NCI-H510A treated with DMSO at 0.1 percent for 48 hours (cell line): Measurements from ENCODE around the gene DLG2.

Experiments used
- DNase-seq: peaks from one replicate; lab custom pipeline; 2025; lab: John Stamatoyannopoulos, UW

The DLG2 gene

DNA sequence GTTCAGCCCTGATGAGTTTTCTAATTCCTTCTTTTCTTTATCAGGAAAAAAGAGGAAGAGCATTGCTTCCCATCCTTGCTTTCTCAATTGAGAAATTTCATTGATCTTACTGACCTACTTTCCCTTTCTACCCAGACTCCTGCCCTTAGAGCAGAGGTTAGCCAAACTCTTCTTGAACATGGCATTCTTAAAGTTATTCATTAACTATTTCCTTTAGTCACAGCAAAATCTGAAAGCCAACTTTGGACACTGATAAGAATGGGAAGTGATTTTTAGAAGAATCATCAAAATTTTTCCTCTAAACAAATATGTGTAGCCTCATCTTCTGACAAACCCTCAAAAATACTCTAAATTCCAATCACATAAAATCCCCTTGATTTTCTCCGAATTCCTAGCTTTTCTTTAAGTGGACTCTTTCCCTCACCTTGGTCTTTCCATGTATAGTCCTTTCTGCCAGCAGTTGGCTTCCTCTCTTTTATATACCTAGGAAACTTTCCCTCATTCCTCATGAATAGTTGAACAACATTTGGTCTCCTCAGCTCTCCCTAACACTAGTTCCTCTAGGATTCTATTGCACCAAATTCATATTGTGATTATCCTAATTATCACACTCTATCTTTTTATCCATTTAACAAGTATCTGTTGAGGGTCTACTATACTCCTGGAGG is 1774.2 kb downstream of the DLG2 start:
- no peak for DNase-seq

DNA sequence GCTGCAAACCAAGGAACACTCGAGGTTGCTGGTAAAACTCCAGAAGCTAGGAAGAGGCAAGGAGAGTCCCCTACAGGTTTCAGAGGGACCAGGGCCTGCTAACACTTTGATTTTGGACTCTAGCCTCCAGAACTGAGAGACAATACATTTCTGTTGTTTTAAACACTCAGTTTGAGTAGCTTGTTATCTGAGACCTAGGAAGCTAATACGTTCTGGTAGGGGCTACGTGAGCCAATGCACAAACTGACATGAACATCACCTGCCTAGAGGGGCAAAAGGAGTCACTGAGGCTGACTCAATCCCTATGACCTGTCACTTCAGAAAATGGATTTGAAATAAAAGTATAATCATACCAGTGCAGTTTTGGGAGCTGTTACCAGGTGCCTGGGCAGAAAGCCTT is 1775.1 kb downstream of the DLG2 start:
- DNase-seq: no peak

DNA sequence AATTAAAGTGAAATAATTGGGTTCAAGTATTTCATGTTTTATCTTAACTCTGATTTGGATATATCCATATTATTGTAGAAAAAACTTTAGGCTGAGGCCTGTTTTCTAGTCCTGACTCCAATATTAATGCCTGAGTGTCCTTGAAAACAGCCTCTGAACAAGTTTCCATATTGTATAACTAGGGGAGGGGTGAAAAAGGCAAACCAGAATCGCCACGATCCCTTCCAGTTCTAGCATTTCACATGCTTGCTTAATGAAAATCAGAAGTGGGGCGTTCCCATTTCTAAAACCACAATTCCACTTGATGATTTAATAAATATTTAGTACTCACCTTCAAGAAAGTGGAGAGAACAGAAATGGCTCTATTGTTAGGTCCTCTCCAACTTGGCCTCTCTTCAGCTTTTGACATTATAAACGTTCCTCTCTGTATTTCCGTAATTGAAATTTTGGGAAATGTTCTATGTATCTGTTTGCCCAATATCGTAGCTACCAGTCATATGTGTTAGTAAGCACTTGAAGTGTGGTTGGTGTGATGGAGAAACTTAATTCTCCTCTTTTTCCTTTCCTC is 1779.6 kb downstream of the DLG2 start:
- DNase-seq: no peak

DNA sequence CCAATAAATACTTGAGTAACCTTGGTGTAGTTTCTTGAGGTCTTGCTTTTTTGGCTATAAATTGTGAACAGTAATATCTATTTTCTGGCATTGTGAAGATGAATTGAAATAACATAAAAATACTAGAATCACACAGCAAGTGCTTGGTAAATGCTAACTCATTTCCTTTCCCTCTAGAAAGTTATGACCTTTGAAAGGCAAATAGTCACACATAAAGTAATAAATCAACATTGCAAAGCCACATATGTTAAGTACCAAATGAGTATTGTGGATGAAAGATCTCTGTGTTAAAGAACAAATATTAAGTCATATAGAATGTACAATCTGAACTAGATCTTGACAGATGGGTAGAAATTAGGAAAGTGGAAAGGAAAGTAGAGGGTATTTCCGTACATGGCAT is 1781.3 kb downstream of the DLG2 start:
- DNase-seq: no peak

DNA sequence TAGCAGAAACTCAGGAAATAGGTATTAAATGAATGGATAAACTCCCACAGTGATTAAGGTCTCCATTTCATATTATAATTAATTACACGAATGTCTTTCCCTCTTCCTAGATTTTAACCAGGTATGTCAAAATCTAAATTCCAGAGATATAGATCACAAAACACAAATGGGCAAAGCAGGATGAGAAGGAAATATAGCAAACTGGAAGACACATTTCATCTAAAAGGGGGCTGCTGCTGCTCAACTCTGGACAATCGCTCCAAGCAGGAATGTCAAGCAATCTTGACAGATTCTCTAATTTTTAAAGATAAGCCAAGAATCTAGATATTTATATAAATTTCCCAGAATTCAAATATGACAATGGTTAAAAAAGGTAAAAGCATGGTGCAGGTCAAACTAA is 1786.8 kb downstream of the DLG2 start:
- DNase-seq: no peak

DNA sequence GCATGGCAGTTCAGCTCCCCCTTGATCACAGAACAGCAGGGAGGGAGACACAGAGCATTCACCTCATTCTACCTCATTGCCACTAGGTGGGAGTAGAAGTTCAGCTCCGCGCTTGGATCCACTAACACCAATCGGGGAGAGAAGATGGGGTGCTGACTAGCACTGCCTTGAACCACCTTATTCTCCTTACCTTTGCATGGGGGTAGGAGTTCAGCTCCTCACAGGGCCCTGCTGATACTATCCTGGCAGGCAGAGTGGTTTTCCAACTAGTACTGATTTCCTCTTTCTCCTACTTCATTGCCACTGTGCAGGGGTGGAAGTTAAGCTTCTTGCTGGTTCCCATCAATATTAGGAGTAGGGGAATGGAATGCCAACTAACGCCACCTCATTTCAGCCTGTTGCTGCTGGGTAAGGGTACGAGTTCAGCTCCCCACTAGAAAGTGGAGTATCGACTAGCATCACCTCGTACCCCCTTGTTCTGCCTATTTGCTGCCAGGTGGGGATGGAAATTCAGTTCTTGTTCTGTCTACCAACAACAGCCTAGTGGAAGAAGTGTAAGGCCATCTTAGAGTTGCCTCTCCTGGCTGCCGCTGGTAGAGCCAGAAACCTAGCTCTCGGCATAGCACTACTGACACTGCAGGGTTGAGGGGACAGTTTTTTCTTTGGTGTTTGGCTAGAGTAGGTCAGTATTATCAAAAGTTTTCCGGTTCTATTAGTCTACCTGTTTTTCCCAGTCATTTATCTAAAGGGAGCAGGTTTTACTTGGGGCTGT is 1790.1 kb downstream of the DLG2 start:
- peak; percentile 70 for DNase-seq

DNA sequence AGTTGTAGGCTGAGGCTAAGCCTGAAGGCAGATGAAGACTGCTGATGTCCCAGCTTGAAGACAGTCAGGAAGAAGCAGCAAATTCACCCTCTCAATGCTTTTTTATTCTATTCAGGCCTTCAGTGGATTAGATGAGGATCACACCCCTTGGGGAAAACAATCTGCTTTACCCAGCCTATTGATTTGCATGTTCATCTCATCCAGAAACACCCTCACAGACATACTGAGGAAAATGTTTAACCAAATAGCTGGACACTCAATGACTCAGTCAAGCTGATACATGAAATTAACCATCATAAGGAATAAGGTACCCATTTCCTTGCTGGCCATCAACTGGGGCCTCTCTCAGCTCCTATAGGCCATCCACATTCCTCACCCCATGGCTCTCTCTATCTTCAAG is 1791.1 kb downstream of the DLG2 start:
- no peak for DNase-seq

DNA sequence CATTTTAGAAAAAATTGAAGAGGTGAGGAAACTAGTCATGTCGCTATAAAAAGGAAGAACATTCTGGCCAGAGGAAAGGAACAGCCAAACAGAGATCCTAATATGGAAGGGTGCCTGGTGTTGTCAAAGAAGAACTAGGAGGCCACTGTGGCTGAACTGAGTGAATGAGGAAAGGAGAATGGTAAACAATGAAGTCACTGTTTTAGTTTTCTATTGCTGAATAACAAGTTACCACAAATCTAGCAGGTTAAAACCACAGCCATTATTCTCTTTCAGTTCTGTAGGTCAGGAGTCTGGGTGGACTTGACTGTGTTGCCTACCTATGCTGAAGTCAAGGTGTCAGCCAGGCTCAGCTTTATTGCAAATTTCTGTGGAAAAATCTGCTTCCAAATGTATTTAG is 1791.7 kb downstream of the DLG2 start:
- DNase-seq: no peak

DNA sequence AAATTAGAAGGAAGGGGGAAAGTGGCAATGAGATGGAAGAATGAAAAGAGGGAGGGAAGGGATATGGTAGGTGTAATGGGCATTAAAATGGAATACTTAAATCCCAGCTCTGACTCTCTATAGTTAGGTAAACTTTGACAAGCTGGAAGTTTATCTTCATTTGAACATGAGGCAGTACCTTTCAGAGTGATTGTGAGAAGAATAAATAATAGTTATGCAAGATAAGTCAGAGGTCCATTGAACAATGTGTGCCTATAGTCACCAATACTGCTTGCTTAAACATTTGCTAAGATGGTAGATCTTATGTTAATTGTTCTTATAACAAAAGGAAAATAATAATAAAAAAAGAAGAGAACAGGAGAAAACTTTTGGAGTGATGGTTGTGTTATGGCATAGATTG is 1795.2 kb downstream of the DLG2 start:
- DNase-seq: no peak

DNA sequence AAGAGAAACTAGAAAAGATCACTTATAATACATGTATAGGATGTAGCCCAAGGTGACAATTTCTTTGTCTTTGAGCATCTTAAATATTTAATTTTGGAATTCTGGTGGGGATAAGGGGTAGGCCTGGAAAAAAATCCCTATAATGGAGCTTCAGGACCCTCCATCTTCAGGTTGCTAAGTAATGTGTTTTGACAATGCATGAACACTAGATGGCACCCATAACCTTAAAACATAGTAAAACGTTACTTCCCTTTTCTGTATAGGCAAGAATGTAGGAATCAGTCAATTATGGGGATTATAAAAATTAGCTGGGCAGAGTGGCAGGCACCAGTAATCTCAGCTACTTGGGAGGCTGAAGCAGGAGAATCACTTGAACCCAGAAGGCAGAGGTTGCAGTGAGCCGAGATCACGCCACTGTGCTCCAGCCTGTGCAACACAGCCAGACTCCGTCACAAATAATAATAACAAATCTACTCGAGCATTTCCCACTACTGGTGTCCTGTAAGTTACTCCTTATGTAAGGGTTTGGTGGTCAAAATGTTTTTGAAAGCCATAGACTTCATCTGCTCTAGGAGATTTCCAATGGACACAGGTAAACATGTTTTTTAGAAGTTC is 1799.1 kb downstream of the DLG2 start:
- peak; percentile 18 for DNase-seq

DNA sequence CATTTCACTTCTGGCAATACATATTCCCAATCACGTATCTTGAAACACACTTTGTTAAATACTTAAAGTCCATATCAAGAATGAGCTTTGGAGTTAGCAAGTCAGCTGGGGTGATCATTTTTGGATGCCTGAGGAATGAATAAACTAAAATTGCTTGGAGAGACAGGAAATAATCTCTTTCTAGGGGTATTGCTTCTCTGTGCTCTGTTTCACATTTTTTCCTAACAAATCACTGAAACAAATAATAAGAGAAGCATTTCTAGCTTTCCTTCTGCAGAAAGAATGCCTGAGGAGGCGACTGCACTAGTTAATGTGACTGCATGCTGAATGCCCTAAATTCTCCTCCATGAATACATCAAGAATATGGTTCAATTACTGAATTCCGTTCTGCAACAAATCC is 1799.6 kb downstream of the DLG2 start:
- no peak for DNase-seq

DNA sequence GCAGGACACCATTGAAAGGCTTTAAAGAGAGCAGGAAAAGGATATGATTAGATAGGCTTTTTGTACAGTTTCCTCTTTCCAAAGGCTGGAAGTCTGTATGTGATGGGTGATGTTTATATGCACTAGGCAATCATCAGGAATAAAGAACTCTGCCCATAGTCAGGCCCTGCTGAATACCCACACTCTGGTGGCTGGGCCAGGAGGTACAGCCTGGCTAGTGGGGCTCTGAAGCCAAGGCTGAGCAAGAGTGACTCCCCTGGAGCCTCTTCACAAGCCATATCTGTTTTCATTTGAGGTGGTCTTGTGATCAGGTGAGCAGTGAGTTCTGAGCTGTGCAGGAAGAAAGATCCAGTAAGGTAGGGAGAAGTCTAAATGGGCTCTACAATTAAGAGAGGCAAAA is 1801.1 kb downstream of the DLG2 start:
- no peak for DNase-seq

DNA sequence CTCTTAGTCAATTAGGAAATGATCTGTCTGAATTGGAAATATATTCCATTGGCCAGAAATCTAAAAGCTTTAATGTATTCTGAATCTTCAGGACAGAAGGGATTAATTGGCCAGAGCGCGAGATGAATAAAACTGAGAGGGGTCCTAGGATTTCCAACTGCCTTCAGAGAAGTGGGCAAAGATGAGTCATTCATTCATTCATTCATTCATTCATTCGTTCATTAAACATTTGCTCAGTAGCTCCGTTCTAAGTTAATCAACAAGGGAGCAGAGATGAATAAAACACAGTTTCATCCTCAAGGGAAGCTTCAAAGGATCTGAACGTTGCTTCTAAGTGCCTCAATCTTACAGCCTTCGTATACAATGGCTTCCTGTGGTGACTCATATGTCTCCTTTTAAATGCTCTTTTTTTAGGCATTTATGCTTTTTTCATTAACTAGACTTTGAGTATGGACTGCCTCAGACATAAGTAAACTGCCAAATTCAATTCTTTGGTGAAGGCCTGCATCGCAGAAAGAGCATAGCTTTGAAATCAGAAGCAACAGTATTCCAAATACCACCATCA is 1803.6 kb downstream of the DLG2 start:
- DNase-seq: no peak

DNA sequence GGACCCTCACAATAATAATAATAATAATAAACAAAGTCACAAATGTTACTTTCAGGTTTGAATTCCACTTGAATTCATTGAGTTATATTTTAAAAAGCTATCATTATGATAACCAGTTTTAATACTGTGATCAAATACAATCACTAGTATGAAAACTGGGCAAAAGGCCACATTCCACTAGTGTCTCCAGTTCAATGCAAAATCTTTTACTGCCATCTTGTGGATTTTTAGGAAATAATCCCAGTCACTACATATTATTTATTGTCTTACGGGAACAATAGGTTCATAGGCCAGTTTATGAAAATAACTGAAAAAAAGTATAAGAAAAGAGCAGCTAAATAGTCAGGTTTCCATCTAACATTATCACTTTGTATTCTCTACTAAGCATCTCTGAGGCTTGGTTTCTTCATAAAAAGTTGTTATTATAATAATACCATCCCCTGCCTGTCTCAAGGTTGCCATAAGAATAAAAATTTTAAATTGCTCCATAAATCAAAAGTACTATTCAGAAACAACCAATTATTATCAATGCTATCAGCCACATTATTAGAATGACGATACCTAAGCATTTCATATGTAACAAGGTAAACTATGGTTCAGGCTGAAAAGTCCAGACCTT is 1807.1 kb downstream of the DLG2 start:
- DNase-seq: peak; percentile 51

DNA sequence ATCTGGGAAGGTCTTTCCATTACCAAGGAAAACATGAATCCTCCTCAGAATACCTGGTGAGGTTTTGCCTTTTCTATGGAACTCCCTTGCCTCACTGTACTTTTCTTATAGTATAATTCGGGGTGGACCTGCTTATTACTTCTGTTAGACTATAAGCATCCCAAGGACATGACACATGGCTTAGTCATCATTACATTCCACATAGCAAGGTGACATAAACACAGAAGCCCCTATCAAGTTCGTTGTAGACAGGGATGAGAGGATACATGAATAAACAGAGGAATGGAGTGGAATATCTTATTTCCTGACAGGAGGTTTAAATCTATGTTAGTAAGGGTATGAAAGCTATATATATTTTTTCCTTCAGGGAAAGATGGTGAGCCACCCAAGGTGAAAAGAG is 1808.8 kb downstream of the DLG2 start:
- DNase-seq: no peak

DNA sequence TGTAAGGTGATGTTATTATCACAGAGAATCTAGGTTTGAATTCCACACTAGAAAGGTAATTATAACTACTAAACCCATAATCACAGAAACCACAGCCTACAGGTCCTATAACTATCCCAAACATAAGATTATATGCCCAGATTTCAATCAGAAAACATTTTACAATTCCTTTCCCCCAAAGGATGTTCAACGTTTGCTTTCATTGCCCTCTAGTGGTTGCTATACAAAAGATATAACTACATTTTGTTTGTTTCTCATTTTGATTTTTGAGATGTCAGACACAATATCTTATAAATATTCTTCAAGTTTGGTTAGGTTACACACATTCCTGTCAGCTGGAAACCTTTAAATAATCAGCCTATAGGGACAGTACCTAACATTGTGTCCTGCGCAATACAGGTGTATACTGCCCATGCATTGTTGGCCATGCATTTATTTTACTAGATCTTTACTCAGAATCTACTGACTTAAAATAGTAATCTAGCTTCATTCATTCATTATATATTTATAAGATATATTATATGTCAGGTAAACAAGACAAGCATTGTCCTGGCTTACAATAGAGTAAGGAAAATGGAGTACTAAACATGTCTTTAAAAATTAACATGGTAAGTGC is 1810.5 kb downstream of the DLG2 start:
- DNase-seq: peak; percentile 59

DNA sequence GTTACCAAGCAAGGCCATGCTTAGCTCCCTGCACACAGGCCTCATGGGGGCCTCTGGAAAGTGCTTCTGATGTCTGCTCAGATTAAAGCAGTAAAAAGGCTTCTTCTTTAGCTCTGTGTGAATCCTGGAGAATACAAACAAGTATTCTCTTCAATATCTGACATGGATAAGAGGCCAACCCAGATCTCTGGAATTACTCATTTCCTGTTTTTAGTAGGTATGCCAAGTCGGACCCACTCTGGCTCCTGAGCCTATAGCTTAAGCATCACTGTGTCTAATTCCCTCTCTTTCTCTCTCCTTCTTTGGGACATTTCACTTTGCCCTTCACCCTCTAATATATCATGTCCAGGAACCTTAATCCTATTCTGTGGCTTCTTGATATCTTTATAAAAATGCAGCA is 1811.4 kb downstream of the DLG2 start:
- no peak for DNase-seq

DNA sequence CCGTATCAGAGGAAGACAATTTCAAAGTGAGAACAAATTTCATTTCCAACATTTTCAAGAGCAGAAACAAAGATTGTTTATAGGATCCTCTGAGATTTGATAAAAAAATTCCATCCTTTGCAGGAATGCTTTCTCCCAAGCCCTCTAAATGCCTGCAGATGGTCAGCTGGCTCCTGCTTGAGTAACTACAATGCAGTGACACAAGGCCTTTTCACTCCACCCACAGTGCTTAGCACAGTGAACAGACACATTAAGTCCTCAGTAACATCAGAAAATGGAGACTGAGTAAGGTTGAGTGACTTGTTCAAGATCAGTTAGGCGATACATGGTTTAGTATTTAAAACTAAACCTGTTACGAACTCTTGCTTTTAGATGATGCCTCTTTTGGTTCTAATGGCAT is 1813.8 kb downstream of the DLG2 start:
- no peak for DNase-seq

DNA sequence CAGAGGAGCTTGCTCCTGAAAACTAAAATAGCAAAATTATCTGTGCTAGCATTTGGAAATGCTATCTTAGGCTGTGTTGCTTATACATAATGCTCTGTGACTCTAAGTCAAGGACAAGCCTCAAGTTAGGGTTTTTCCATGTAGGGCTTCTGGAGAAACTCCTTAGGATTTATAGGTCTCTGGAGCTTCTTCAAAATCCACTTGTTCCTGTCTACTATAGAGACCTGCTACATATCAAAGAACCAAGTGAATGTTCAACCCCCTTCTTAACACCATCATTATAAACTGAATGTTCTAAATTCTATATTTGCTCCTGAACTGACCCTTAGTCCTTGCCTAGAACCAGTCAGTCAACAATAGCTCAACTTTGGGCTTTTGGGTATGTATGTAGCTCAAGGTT is 1817.9 kb downstream of the DLG2 start:
- no peak for DNase-seq

DNA sequence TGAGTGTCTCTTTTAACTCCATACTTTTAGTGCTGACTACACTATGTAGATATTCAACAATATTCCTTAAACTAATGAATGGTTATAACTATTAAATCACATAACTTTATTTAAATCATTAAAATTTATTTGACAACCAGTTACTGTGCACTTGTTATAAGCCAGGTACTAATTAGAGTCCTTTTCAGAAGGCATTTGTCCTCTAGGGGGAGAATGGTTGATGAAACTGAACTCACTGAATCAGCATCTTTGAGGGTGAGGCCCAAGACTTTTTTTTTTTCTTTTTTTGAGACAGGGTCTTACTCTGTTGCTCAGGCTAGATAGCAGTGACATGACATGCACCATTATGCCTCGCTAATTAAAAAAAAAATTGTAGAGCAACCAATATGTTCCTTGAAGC is 1825.3 kb downstream of the DLG2 start:
- no peak for DNase-seq

DNA sequence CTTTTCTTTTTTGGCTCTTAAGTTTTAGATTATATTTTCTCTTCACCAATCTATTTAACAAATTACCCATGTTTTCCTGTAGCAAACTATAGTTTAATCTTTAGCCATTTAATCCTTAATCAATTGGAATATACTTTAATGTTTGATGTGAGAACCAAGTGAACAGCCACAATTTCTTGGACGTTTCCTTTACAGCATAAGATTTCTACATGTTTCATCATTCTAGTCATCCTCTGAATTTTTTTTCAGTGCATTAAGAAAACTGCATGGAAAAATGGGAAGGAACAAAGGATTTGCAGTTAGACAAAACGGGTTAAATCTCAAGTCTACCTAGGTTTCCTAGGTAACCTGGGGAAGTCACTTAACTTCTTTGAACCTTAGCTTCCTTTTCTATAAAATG is 1833.8 kb downstream of the DLG2 start:
- no peak for DNase-seq

DNA sequence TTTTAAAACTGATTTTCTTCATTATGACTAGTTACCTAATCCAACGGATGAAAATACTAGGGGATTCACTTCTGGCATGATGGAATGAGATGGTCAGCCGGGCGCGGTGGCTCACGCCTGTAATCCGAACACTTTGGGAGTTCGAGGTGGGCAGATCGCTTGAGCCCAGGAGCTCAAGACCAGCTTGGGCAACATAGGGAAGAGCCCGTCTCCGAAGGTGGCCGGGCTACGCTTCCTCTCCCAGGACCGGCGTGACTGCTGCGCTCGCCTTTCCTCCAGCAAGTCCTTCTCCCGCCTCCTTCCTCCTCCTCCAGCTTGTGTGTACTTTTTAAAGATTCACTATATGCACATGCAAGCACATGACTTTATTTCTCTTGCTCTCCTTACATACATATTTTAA is 1835.6 kb downstream of the DLG2 start:
- DNase-seq: no peak
